Ishikawa (cell line): Measurements from ENCODE around the gene P2RY2.

Experiments used
- CEBPB ChIP-seq: IDR thresholded peaks from 2 replicates; pipeline ENCODE4 v1.6.1; 2012
- EGR1 ChIP-seq: IDR thresholded peaks from 2 replicates; pipeline ENCODE4 v1.6.1; 2012
- EP300 ChIP-seq: IDR thresholded peaks from 2 replicates; pipeline ENCODE4 v1.6.1; 2012; ENCODE audit warnings: borderline replicate concordance
- FOXM1 ChIP-seq: IDR thresholded peaks from 2 replicates; pipeline ENCODE4 v1.6.1; 2012; ENCODE audit warnings: low read depth, borderline replicate concordance
- MAX ChIP-seq: IDR thresholded peaks from 2 replicates; pipeline ENCODE4 v1.6.1; 2012
- YY1 ChIP-seq: IDR thresholded peaks from 2 replicates; pipeline ENCODE4 v1.6.1; 2012; ENCODE audit warnings: low read depth
- ZBTB7A ChIP-seq: IDR thresholded peaks from 2 replicates; pipeline ENCODE4 v1.6.1; 2012; ENCODE audit warnings: low read depth

GRCh38 chr11:73240190-73240781 is 22.2 kb downstream of the P2RY2 start:
- peak; percentile 25; the same call in 1 of the 2 replicates for TF ChIP-seq EP300
- TF ChIP-seq MAX, result peak; percentile 22; the same call in 1 of the 2 replicates
- TF ChIP-seq ZBTB7A, result peak; percentile 79
- peak; percentile 59; the same call in 1 of the 2 replicates for TF ChIP-seq CEBPB
- TF ChIP-seq YY1, result peak; percentile 56; the same call in 1 of the 2 replicates
- peak; percentile 60 for TF ChIP-seq EGR1
- TF ChIP-seq FOXM1, result peak; percentile 37; the same call in 1 of the 2 replicates
